T-helper 1 cell (primary cell): ENCODE results near the gene PTPRT.

Experiments
- DNase-seq, 5 donors: peaks; one replicate each; pipeline ENCODE4 v3.0.0-alpha.2; 2012 to 2020

Gene PTPRT

DNA sequence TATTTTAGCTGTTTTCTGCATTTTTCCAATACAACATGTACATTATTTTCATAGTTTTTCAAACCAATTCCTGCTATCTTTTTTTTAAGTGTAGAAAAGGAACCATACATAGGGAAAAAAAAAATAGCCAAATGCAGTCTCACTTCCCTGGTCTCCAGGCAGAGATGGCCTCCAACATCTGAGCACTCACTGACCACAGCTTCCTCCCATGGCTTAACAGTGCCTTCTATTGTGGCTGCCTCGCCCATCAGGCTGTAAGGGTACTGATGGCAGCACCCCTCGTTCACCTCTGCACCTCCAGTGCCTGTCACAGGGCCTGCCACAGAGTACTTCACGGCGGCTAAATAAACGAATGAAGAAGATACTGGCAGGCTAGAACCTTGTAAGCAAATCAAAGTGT, 591.1 kb downstream of the PTPRT start:
- no peak for DNase-seq

GRCh38 chr20:42595625-42596024, 594.1 kb downstream of the PTPRT start:
- DNase-seq = no peak

- no peak for DNase-seq
Observed at GRCh38 chr20:42594659-42595058, 595.0 kb downstream of the PTPRT start.

- DNase-seq = no peak
Observed at GRCh38 chr20:42594011-42594410, 595.7 kb downstream of the PTPRT start.

DNA sequence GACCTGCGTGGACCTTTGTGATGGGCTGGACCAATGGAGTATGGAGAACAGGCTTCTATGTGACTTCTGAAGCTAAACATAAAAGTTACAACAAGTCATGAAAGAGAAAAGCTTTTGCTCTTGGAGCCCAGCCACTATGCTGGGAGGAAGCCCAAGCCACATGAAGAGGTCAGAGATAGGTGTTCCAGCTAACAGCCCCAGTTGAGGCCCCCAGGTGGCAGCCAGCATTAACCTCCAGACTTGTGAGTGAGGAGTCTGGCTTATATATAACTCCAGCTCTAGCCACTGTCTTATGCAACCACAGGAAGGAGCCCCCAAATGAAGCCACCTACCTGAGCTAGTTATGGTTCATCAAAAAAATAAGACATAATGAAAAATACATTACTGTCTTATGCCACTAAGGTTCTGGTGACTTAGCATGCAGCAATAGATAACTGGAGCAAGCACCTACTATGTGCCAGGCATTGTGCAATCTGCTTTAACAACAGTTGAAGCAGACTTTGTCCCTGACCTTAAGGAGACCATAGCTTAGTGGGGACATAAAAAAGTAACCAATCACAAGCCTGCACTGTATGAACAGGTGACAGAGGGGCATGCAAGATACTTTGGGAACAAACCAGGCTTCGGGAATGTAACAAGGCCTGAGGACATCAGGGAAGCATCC, 599.6 kb downstream of the PTPRT start:
- DNase-seq = no peak

DNA sequence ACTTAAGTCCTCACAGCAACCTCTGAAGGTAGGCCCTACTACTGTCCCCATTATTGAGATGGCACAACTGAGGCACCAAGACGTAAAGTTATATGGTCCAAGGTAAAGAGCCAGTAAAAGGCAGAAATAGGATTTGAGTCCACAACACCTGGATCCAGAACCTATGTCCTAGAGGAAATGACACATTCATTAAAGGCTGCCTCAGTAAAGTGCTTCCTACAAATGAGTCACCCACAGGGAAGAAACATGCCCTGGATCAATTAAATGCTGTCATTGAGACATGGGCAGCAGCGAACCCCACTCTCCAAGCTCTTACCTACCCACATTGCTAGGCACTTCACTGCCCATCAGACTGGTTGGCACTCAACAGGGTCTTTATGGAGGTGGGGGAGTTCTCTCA, 600.9 kb downstream of the PTPRT start:
- DNase-seq = no peak

- no peak for DNase-seq
Observed at GRCh38 chr20:42587427-42587826, 602.3 kb downstream of the PTPRT start.

DNA sequence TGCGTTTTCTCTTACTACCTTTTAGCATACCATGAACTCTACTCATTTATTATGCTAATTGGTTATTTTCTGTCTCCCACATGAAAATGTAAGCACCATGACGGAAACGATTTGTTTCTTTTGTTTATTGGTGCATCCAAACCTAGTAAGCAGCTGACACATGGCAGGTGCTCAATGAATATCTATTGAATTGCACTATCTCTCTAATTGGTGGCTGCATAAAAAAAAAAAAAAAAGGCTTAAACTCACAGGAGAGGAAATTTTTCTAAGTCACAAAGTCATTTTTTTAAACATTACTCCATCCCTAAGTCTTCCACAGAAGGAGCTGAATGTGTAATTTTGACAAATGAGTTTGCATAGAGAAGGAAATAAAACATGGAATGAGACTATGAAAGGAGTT, 608.4 kb downstream of the PTPRT start:
- no peak for DNase-seq

GRCh38 chr20:42576167-42576566, 613.5 kb downstream of the PTPRT start:
- DNase-seq = no peak

- DNase-seq = no peak
Observed at GRCh38 chr20:42572320-42573016, 617.2 kb downstream of the PTPRT start.

- no peak for DNase-seq
Observed at GRCh38 chr20:42567409-42567808, 622.3 kb downstream of the PTPRT start.

GRCh38 chr20:42565235-42565995, 624.3 kb downstream of the PTPRT start:
- DNase-seq = no peak

DNA sequence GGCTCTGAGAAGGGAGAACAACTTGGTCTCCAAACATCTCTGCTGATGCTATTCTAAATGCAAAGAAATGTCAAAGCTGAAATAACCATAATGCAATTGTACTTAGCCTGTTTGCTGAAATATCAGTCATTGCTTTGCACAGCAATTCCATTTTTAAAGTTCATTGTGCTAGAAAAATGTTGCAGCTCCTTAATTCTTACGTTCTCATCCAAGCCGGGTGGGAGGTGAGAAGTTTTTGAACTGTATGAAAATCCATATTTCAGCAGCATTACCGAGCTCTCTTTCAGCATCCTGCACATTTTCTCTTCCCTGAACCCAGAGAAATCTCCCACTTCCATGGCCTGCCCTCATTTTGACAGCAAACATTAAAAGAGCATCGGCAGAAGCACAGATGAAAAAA, 630.0 kb downstream of the PTPRT start:
- DNase-seq = no peak

DNA sequence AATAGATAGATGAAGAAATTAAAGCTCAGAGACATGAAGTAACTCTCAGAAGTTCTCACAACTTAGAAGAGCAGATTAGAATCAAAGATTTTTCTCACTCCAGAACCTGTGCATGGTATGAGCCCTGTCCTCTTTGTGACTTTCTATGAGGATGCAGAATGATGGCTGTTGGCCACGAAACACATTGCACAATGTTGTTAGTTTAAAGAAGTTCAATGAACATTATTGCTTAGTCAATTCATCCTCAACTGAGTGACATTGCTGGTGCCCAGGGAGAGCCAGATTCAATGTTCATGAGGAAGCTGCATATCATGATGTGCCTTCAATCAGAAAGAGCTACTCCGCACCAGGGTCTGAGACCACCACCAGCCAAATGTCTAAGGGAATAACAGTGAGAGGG, 633.1 kb downstream of the PTPRT start:
- DNase-seq = no peak

- no peak for DNase-seq
Observed at GRCh38 chr20:42553374-42553773, 636.3 kb downstream of the PTPRT start.

DNA sequence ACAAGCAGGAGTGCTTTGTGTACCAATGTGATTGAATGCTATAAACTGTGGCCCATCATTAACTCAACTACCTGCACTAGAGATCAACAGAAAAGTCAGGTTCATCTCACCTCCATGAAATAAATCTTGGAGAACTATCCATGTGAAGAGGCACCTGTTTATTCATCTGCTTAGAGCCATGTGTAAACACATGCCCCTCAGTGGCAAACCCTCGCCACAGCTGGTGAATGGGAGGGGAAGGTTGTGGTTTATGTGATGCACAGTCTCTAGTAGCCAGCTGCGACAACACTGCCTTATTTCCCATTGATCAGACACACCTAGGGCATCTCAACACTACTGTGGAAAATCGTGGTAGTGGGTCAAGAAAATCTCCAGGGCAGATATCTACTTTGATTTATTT, 640.2 kb downstream of the PTPRT start:
- DNase-seq = no peak

DNA sequence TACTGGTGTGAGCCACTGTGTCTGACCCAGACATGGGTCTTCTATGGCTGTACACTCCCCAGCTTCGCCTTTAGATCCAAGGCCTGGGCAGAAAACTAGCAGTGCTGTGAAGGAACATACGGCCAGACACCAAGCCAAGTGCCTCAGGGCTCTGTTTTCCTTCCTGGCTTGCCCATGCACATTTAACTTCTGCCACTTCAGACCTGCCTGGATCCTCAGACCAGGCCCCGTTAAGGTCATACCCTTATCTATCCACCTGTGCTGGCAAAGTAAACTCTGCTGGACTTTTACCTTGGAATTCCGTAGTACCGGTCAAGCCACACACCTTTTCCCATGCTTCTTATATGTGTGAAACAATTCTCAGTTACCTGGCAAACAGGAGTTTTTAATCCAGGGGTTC, 644.8 kb downstream of the PTPRT start:
- DNase-seq = no peak

GRCh38 chr20:42532831-42533230, 656.9 kb downstream of the PTPRT start:
- DNase-seq = no peak

DNA sequence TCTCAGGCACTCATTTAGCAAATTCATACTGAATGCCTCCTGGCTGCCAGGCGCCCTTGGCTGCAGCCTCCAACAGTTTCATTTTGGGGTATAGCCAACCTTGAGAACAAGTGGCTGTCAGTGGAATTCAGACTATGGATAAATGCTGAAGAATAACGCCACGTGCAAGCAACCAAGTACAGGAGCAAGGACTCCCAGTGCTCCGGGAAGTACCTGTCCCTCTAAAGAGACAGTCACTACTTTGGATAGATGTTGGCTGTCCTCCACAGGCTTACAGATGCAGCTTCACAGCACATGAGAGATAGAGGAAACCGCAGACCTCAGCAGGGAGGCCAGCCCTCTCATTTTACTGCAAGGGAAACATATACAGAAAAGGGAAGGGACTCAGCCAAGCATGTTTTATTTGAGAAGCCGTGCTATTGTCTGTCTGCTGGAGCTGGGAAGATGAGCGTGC, 658.2 kb downstream of the PTPRT start:
- DNase-seq = no peak

GRCh38 chr20:42530855-42531448, 658.8 kb downstream of the PTPRT start:
- DNase-seq = no peak

GRCh38 chr20:42530191-42530590, 659.5 kb downstream of the PTPRT start:
- DNase-seq = no peak

DNA sequence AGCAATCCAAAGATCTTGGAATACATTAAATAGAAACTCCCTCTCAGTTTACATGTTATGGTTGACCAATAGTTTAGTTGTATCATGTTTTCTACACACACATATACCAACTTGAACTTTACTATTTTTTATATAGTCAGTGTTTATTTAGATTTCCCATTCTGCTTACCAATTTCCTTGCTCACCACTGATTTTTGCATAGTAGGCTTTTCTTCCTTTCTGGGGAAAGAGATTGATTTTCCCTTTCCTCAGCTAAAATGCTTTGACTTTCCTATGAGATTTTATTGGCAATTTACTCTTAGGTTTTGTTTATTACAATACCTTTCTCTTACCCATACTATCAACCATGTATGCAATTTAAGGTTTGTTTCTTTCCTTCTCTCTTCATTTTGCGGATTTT, 665.6 kb downstream of the PTPRT start:
- no peak for DNase-seq

GRCh38 chr20:42516692-42517091, 673.0 kb downstream of the PTPRT start:
- DNase-seq = no peak

DNA sequence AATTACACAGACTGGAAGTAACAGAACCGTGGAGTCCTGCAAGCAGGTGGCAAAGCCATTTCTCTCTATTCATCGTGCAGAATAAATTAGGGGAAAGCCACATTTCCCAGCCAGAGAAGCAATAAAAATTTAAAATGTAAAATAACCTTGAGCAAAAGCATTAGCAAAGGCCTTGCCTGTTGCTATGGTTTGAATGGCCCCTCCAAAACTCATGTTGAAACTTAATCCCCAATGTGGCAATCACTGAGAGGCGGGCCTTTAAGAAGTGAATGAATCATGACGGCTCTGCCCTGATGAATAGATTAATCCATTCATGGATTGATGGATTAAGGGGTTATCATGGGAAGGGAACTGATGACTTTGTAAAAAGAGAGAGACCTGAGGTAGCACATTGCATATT, 679.0 kb downstream of the PTPRT start:
- no peak for DNase-seq
